ENCODE results near the gene HBE1.
"Not testable (repeated sequence)": the region's sequence is repeated elsewhere in the genome, so short reads cannot be mapped to it uniquely, and the experiment has no call there.

The HBE1 gene

GRCh38 chr11:5257296-5257695, 12.4 kb downstream of the HBE1 start:
- no peak for DNase-seq (ENCODE audit: low read depth)
- H3K4me3 ChIP-seq (ENCODE audit: low read depth, low read length): no peak overlapping the region

DNA sequence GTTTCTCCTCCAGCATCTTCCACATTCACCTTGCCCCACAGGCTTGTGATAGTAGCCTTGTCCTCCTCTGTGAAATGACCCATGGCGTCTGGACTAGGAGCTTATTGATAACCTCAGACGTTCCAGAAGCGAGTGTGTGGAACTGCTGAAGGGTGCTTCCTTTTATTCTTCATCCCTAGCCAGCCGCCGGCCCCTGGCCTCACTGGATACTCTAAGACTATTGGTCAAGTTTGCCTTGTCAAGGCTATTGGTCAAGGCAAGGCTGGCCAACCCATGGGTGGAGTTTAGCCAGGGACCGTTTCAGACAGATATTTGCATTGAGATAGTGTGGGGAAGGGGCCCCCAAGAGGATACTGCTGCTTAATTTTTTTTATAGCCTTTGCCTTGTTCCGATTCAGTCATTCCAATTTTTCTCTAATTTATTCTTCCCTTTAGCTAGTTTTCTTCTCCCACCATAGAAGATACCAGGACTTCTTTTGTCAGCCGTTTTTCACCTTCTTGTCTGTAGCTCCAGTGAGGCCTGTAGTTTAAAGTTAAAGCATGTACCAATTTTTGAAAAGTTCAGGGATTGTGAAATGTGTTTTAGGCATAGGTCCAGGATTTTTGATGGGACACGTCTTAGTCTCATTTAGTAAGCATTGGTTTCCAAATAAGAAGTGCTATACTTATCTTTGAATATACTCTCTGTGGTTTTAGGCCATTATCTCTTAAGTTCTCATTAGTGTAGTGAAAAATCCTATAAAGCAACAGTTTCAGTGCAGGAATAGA, 14.9 kb downstream of the HBE1 start, which contains the start of gene HBG2:
Gene HBG2, minus strand, starts transcription at position 136 of the 768 bp plus-strand sequence. Its CDS starts 53 bp downstream, at position 83.
- DNase-seq (ENCODE audit: low read depth); H3K4me3 ChIP-seq (ENCODE audit: low read depth, low read length): not testable (repeated sequence)

- not testable (repeated sequence) for DNase-seq (ENCODE audit: low read depth); H3K4me3 ChIP-seq (ENCODE audit: low read depth, low read length)
These were observed 15.7 kb downstream of the HBE1 start for GRCh38 chr11:5254023-5254422.

DNA sequence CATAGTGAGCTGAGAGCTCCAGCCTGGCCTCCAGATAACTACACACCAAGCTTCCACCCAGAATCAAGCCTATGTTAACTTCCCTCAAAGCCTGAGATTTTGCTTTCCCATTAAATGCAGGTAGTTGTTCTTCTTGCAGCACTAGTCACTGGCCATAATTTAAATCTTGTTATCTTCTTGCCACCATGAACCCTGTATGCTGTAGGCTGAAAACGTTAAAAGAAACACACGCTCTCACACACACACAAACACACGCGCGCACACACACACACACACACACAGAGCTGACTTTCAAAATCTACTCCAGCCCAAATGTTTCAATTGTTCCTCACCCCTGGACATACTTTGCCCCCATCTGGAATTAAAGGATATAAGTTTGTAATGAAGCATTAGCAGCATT, 16.3 kb downstream of the HBE1 start:
- H3K4me3 ChIP-seq (ENCODE audit: low read depth, low read length); DNase-seq (ENCODE audit: low read depth): not testable (repeated sequence)

GRCh38 chr11:5252919-5253265, 16.9 kb downstream of the HBE1 start:
- no peak overlapping the region for H3K4me3 ChIP-seq (ENCODE audit: low read depth, low read length)
- DNase-seq (ENCODE audit: low read depth): no peak

DNA sequence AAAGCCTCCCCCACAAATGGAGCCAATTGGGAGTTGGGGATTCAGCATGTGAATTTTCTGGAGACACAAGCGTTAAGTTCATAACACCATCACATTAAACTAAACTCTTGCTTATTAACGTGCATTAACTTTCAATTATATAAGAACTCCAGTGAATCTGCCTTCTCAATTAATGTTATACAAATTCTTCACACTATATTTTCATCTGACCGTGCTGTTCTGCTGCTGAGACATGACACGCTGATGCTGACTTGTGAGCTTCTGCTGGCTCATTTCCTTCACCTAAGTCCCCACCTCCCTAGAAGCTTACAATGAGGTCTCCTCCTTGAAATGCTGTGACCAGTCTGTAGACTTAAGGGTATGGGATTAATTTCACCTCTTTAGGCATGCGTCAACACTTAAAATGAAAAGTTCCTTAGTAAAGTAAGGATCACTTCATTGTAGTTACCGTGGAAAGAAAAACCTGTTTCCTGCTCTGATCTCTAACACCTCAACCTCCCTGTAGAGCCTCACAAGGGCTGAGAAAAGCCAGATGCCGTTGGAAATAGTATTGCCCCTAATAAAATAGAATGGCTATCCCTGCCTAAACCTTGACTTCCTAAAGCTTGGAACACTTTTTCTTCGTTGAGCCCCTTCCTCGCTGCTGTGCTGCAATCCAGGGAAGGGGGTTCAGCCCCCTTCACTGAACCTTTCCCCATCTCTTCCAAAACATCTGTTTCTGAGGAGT, 17.4 kb downstream of the HBE1 start:
- DNase-seq (ENCODE audit: low read depth): no peak

GRCh38 chr11:5251746-5252145, 18.0 kb downstream of the HBE1 start:
- no peak overlapping the region for H3K4me3 ChIP-seq (ENCODE audit: low read depth, low read length)
- no peak for DNase-seq (ENCODE audit: low read depth)

More for the DNA sequence above, 17.4 kb downstream of the HBE1 start:
- H3K4me3 ChIP-seq (ENCODE audit: low read depth, low read length): no peak overlapping the region

DNA sequence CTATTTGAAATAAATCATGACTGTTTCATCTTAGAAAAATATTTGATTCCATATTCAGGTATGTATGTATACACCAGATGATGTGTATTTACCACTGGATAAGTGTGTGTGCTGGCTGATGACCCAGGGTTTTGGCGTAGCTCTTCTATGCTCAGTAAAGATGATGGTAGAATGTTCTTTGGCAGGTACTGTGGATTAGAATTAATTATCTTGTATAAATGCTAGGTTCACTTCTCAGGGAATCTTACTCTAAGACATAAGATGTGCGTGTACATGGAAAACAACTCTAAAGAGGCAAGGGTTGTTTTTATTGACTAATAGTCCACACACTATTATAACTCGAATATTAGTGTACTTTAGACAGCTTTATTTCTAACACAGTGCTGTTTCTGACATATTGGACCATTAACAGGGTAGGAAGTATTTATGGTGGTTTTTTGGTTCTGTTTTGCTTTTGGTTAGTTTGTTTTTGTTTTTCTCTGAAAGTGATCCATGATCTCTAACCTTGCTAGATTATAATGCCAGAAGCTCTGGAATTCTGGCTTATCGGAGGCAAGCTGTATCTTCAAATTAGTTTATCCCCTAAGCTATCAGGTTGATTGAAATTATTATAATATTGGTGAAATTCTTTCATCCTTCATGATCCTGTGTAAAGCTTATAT, 19.1 kb downstream of the HBE1 start:
- no peak for DNase-seq (ENCODE audit: low read depth)
- no peak overlapping the region for H3K4me3 ChIP-seq (ENCODE audit: low read depth, low read length)

DNA sequence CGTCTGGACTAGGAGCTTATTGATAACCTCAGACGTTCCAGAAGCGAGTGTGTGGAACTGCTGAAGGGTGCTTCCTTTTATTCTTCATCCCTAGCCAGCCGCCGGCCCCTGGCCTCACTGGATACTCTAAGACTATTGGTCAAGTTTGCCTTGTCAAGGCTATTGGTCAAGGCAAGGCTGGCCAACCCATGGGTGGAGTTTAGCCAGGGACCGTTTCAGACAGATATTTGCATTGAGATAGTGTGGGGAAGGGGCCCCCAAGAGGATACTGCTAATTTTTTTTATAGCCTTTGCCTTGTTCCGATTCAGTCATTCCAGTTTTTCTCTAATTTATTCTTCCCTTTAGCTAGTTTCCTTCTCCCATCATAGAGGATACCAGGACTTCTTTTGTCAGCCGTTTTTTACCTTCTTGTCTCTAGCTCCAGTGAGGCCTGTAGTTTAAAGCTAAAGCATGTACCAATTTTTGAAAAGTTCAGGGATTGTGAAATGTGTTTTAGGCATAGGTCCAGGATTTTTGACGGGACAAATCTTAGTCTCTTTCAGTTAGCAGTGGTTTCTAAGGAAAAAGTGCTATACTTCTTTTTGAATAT, 19.8 kb downstream of the HBE1 start, which contains the start of gene HBG1:
Gene HBG1, minus strand, starts transcription at position 51 of the 590 bp plus-strand sequence. CDS start 53 bp downstream, outside the sequence.
- not testable (repeated sequence) for H3K4me3 ChIP-seq (ENCODE audit: low read depth, low read length)

DNA sequence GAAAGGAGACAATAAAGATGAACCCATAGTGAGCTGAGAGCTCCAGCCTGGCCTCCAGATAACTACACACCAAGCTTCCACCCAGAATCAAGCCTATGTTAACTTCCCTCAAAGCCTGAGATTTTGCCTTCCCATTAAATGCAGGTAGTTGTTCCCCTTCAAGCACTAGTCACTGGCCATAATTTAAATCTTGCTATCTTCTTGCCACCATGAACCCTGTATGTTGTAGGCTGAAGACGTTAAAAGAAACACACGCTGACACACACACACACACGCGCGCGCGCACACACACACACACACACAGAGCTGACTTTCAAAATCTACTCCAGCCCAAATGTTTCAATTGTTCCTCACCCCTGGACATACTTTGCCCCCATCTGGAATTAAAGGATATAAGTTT, 21.2 kb downstream of the HBE1 start:
- H3K4me3 ChIP-seq (ENCODE audit: low read depth, low read length); DNase-seq (ENCODE audit: low read depth): not testable (repeated sequence)

More for the DNA sequence above, 19.8 kb downstream of the HBE1 start, which contains the start of gene HBG1:
- not testable (repeated sequence) for DNase-seq (ENCODE audit: low read depth)

GRCh38 chr11:5247472-5248192, 22.1 kb downstream of the HBE1 start:
- H3K4me3 ChIP-seq (ENCODE audit: low read depth, low read length): no peak overlapping the region
- DNase-seq (ENCODE audit: low read depth): no peak

- H3K4me3 ChIP-seq (ENCODE audit: low read depth, low read length): no peak overlapping the region
- no peak for DNase-seq (ENCODE audit: low read depth)
These were observed 22.8 kb downstream of the HBE1 start for GRCh38 chr11:5246772-5247471.

- no peak for DNase-seq (ENCODE audit: low read depth)
- H3K4me3 ChIP-seq (ENCODE audit: low read depth, low read length): no peak overlapping the region
These were observed 24.6 kb downstream of the HBE1 start for GRCh38 chr11:5245155-5245554.

DNA sequence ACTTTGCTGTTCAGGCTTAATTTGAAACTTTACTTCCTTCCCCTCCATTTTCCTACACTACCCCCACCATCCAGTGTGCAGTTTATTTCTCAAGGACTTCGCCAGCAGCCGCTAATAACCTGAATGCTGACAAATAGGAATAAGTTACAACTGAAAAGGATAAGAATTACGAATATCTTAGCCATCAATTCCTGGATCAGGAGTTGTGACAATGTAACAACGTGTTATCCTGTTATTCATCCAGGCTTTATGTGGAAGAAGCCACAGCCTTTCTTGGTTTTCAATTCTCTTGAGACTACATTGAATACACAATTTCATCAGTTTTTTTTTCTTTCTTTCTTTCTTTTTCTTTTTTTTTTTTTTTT, 25.9 kb downstream of the HBE1 start:
- no peak for DNase-seq (ENCODE audit: low read depth)
- no peak overlapping the region for H3K4me3 ChIP-seq (ENCODE audit: low read depth, low read length)

DNA sequence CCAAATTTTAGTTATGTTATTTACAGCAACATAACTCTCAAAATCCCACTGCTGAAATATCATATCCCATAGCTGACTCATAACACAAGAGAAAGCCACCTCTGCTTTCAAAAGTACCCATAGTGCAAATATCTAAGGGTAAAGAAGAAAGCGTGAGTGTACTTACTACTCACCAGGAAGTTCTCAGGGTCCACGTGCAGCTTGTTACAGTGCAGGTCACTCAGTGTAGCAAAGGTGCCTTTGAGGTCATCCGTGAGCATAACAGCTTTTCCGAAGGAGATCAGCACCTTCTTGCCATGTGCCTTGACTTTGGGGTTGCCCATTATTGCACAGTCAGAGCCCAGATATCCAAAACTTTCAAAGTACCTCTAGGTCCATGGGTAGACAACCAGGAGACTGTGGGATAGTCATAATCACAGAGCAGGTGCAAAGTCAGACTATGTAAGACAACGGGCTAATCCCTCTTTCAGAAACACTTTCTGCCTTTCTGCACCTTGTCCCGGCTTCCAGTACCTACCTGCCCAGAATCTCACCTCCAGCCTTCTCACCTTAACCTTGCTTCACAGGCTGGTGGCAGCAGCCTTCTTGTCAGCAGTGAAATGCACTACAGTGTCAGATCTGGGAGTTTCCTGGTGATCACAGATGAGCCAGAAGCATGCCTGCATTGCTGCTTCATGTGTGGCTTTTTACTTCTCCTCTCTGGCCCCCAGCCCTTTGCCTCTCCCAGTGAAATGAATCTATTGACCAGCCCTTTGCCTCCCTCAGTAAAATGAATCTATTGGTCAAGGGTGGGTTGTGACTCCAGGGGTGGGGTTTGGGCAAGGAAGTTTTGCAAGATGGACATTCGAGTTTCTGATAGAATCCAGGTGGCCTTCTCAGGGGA, 26.6 kb downstream of the HBE1 start:
- DNase-seq (ENCODE audit: low read depth): no peak
- H3K4me3 ChIP-seq (ENCODE audit: low read depth, low read length): no peak overlapping the region

DNA sequence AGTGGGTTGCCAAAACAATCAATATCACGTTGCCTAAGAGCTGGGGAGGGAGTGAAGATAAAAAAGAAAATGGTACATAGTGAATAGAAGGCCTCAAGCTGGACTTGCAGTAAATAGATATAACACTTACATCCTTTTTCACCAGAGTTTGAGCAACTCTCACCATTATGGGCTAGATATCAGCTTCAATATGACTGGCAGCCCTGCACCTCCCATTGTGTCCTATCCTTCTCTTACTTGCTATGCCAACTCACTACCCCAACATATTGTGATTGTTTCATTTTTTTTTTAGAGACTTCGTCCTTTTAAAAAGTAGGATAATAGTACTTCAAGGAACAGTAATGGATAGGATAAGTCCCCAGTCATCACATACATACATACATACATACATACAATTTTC, 27.5 kb downstream of the HBE1 start:
- no peak overlapping the region for H3K4me3 ChIP-seq (ENCODE audit: low read depth, low read length)
- DNase-seq (ENCODE audit: low read depth): no peak

GRCh38 chr11:5241458-5241857, 28.3 kb downstream of the HBE1 start:
- no peak overlapping the region for H3K4me3 ChIP-seq (ENCODE audit: low read depth, low read length)
- no peak for DNase-seq (ENCODE audit: low read depth)

DNA sequence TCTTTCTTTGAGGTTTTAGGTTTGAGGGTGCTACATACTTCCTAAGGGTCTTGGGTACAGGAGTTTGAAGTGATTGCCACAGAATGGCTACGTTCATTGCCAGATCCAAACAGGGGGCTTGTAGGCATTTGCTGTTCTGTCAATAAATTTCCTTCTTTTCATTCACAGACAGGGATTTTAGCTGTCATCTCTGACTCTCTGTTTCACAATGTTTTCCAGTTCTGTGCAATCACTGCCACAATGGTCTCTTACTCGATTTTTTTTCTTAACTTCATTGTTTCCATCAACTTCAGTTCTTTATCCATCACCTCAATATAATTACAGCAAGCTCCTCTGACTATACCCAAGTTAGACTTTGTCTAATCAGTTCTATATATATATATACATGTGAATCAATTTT, 29.3 kb downstream of the HBE1 start:
- DNase-seq (ENCODE audit: low read depth): no peak
- H3K4me3 ChIP-seq (ENCODE audit: low read depth, low read length): no peak overlapping the region
